ENCODE data around the gene ABCC9. TPM values are rescaled to one million over a fixed set of nuclear protein-coding genes. Genes with fewer than 3 reads are reported as not detected.

The ABCC9 gene
- total RNA-seq, 2 experiments from 2014 or later, result not detected

GRCh38 chr12:21884936-21885335 is 56.3 kb downstream of the ABCC9 start:
- Mint-ChIP-seq H3K4me1 (no peaks in the 10 kb centered on the region), H3K27ac (no peak overlapping the region), H3K9me3 (no peaks in the 10 kb centered on the region), H3K27me3 (peaks cover 1% of the 10 kb centered on the region), H3K4me3 (no peak overlapping the region), H3K36me3 (ENCODE audit: low read depth) (no peaks in the 10 kb centered on the region)
- no peak for DNase-seq
- ChIA-PET CTCF (no interaction called here), POLR2A (no interaction called here)

DNA sequence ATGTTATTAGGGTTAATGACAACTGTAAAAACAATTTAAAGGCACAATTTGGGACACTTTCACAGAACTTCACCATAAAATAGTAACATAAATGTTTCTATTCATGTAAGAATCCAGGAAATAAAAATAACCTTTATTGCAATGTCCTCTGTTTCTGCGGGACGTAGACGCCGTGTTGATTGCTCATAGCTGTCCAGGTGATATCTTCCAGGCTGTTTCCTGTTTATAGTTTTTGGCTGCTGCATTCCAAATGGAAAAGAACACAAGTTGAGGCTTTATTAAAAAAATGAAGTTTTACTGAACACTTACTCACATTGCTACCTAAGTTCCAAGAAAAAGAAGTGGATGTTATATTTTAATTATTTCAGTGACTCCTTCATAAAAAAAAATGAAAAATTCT is 58.6 kb downstream of the ABCC9 start:
- Mint-ChIP-seq H3K9me3 (no peaks in the 10 kb centered on the region), H3K4me1 (no peaks in the 10 kb centered on the region), H3K36me3 (ENCODE audit: low read depth) (no peaks in the 10 kb centered on the region), H3K27ac (no peak overlapping the region), H3K27me3 (peaks cover 10% of the 10 kb centered on the region), H3K4me3 (no peak overlapping the region)
- CTCF ChIA-PET, result no interaction called here
- no peak for DNase-seq
- POLR2A ChIA-PET, result no interaction called here

DNA sequence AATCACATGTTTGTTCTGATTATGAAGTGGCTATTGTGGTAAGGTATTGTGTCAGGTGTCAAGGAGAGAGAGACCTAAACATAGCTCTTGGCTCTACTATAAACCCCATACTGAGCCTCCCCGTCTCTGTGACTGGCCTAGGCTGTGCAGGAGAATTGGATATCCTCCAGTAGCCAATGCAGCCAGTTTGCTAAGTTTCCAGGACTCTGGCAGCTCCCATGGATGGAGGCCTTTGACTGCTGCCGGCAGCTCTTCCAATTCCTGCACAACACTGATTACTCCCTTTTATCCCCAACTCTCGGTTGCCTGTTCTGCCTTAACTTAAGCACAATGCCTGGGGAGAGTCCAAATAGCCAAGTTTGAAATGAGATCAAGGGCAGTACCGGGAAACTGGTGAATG is 59.3 kb downstream of the ABCC9 start:
- no peak overlapping the region for H3K4me3 Mint-ChIP-seq
- CTCF ChIA-PET, result no interaction called here
- H3K27ac Mint-ChIP-seq, result no peak overlapping the region
- H3K36me3 Mint-ChIP-seq (ENCODE audit: low read depth), result no peaks in the 10 kb centered on the region
- peaks cover 10% of the 10 kb centered on the region for H3K27me3 Mint-ChIP-seq
- no peaks in the 10 kb centered on the region for H3K4me1 Mint-ChIP-seq
- POLR2A ChIA-PET, result no interaction called here
- H3K9me3 Mint-ChIP-seq, result no peaks in the 10 kb centered on the region
- DNase-seq, result no peak

DNA sequence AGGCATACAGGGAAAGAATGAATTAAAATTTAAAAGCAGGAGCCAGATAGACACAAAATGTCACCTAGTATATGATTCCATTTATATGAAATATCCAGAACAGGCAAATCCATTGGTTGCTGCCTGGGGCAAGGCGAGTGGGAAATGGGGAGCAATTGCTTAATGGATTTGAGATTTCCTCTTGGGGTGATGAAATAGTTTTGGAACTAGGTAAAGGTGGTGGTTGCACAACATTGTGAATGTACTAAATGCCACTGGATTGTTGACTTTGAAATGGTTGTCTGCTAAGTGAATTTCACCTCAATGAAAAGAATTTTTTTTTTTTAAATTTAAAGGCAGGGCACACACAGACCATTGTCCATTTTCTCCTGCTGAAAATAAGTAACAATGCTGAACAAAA is 61.9 kb downstream of the ABCC9 start:
- Mint-ChIP-seq H3K4me3 (no peak overlapping the region), H3K36me3 (ENCODE audit: low read depth) (no peaks in the 10 kb centered on the region), H3K27me3 (peaks cover 8% of the 10 kb centered on the region), H3K4me1 (no peaks in the 10 kb centered on the region), H3K9me3 (no peaks in the 10 kb centered on the region), H3K27ac (no peak overlapping the region)
- CTCF ChIA-PET, result no interaction called here
- DNase-seq, result no peak
- POLR2A ChIA-PET, result no interaction called here

DNA sequence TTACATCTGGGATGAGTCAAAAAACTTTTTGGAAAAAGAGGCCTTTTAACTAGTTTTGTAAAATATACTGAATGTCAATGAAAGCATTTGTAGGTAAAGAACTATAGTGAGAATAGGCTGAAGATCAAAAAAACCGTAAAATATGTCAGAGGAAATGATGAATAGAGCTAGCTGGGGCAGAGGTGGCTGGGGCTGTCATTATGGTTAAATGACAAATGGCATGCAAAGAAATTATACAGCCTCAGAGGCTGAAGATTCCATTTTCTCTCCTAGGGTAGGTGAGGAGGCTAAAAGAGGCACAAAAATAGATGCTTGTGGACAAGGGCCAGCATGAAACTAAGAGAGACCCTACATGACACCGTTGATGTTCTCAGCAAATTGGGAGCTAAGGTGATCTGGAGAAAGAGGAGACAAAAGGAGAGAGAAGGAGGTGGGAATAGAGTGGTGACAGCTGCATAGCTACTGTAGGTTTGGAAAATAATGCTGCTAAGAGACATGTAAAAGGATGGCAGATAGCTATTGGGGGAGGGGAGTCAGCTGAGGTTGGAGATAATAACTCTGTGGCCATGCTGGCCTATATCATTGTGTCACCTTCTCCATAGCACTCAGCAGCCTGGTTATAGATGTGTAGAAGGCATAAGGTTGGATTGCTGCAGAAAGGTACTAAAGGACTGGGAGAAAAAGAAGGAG is 63.8 kb downstream of the ABCC9 start:
- no peak overlapping the region for H3K27ac Mint-ChIP-seq
- H3K27me3 Mint-ChIP-seq, result peaks cover 8% of the 10 kb centered on the region
- POLR2A ChIA-PET, result no interaction called here
- H3K9me3 Mint-ChIP-seq, result no peaks in the 10 kb centered on the region
- no peak for DNase-seq
- H3K4me3 Mint-ChIP-seq, result no peak overlapping the region
- H3K4me1 Mint-ChIP-seq, result no peaks in the 10 kb centered on the region
- no peaks in the 10 kb centered on the region for H3K36me3 Mint-ChIP-seq (ENCODE audit: low read depth)
- CTCF ChIA-PET, result no interaction called here

DNA sequence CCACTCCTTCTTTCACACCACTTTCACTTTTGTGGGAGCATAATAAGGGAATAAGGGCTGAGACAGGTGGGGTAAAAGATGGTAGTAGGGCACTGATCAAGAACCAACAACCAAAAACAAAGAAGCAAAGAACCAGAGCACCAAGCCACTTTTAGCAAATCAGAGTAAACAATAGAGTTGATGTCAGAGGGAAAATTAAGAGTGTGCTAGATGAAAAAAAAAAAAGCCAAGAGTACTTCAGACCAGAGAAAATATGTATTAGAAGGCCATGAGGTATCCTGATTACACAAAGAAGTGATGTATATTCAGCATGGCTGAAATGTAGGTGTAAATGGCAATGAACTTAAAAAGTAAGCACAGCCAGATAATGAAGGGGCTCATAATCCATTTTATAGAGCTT is 75.4 kb downstream of the ABCC9 start:
- Mint-ChIP-seq H3K9me3 (no peaks in the 10 kb centered on the region), H3K27ac (no peak overlapping the region), H3K27me3 (no peaks in the 10 kb centered on the region), H3K4me3 (no peak overlapping the region), H3K4me1 (no peaks in the 10 kb centered on the region), H3K36me3 (ENCODE audit: low read depth) (no peaks in the 10 kb centered on the region)
- POLR2A ChIA-PET, result no interaction called here
- DNase-seq, result no peak
- CTCF ChIA-PET, result interaction anchor here (0.6 kb wide), 1 partner anchor 960 kb away, joined by 5 read pairs; no protein-coding TSS in a partner anchor

DNA sequence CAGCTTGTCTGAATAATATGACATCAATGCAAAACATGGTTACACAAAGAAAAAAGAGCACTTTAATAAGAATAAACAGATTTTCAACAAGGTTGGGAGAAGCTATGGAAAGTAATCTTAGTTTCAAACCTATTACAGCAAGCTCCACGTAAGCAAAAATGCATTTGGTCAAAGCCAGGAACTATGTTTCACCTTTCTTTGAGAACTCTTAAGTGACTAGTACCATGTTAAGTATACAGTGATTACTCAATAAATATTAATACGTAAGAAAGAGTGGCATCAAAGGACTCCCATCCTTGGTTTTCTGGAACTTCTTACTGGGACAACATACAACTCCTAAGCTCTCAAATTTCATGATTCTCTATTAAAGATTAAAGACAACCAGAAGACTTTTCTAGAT is 80.7 kb downstream of the ABCC9 start:
- H3K27ac Mint-ChIP-seq, result no peak overlapping the region
- H3K9me3 Mint-ChIP-seq, result no peaks in the 10 kb centered on the region
- CTCF ChIA-PET, result no interaction called here
- DNase-seq, result no peak
- POLR2A ChIA-PET, result no interaction called here
- no peak overlapping the region for H3K4me3 Mint-ChIP-seq
- H3K27me3 Mint-ChIP-seq, result no peaks in the 10 kb centered on the region
- no peaks in the 10 kb centered on the region for H3K4me1 Mint-ChIP-seq
- no peaks in the 10 kb centered on the region for H3K36me3 Mint-ChIP-seq (ENCODE audit: low read depth)

DNA sequence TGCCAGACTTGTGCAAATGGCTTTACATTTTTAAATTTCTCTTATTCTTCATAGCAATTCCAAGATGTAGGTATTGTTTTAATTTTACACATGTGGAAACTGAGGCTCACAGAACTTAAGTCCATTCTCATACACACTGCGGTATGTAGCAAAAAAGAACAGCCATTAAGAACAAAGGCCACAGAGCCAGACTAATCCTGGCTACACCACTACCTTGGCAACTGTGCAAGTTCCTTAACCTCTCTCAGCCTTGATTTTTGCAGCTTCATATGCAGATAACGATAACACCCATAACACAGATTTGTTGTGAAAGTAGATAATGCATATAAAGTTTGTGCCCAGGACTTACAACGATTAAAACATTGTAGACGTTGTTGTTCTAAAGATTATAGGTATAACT is 81.1 kb downstream of the ABCC9 start:
- Mint-ChIP-seq H3K4me1 (no peaks in the 10 kb centered on the region), H3K9me3 (no peaks in the 10 kb centered on the region), H3K36me3 (ENCODE audit: low read depth) (no peaks in the 10 kb centered on the region), H3K27ac (no peak overlapping the region), H3K27me3 (no peaks in the 10 kb centered on the region), H3K4me3 (no peak overlapping the region)
- CTCF ChIA-PET, result no interaction called here
- POLR2A ChIA-PET, result no interaction called here
- no peak for DNase-seq

- H3K27me3 Mint-ChIP-seq, result peaks cover 9% of the 10 kb centered on the region
- DNase-seq, result no peak
- no peaks in the 10 kb centered on the region for H3K36me3 Mint-ChIP-seq (ENCODE audit: low read depth)
- ChIA-PET CTCF (no interaction called here), POLR2A (no interaction called here)
- H3K4me1 Mint-ChIP-seq, result no peaks in the 10 kb centered on the region
- H3K4me3 Mint-ChIP-seq, result no peak overlapping the region
- no peak overlapping the region for H3K27ac Mint-ChIP-seq
- H3K9me3 Mint-ChIP-seq, result no peaks in the 10 kb centered on the region
Observed at GRCh38 chr12:21852251-21852650, 89.0 kb downstream of the ABCC9 start.

DNA sequence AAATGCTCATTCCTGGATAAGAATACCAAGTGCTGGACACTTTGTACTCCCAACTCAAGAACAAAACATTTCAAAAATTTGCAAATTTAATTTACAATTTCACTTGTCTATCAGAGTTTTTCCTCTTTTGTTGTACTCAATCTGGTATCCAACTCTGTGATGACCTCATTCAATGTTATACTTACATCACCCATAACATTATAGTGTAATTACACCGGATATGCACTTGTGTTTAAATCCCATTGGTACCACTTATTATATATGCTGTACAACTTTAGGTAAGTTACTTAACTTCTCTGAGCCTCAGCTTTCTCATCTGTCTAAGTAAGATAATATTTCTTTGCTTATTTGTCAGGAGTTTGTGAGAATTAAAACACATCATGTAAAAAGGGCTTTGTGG is 90.1 kb downstream of the ABCC9 start:
- no peaks in the 10 kb centered on the region for H3K4me1 Mint-ChIP-seq
- no peak overlapping the region for H3K4me3 Mint-ChIP-seq
- POLR2A ChIA-PET, result no interaction called here
- H3K36me3 Mint-ChIP-seq (ENCODE audit: low read depth), result no peaks in the 10 kb centered on the region
- no peaks in the 10 kb centered on the region for H3K9me3 Mint-ChIP-seq
- DNase-seq, result no peak
- peaks cover 9% of the 10 kb centered on the region for H3K27me3 Mint-ChIP-seq
- CTCF ChIA-PET, result no interaction called here
- H3K27ac Mint-ChIP-seq, result no peak overlapping the region

DNA sequence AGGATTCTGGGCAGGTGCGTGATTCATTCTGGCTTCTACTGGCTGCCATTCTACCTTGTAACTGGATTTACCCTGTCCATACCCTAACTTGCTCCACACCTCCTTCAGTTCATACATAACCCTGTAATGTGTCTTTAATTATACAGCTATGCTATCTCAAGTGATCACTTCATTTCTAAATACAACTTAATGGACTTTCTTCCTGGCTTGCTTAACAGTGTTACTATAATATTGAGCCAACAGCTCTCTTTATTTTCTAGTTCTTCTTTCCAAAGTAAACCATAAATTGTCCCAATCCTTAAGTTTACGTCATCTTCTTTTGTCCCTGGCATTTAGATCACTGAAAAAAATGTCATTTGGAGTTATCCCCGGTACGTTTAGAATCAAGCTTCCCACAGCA is 90.8 kb downstream of the ABCC9 start:
- Mint-ChIP-seq H3K4me1 (no peaks in the 10 kb centered on the region), H3K4me3 (no peak overlapping the region), H3K27me3 (peaks cover 9% of the 10 kb centered on the region), H3K36me3 (ENCODE audit: low read depth) (no peaks in the 10 kb centered on the region), H3K27ac (no peak overlapping the region), H3K9me3 (no peaks in the 10 kb centered on the region)
- ChIA-PET POLR2A (no interaction called here), CTCF (no interaction called here)
- DNase-seq, result no peak

- no peak overlapping the region for H3K4me3 Mint-ChIP-seq
- no peak overlapping the region for H3K27ac Mint-ChIP-seq
- CTCF ChIA-PET, result no interaction called here
- no peak for DNase-seq
- H3K36me3 Mint-ChIP-seq (ENCODE audit: low read depth), result no peaks in the 10 kb centered on the region
- H3K9me3 Mint-ChIP-seq, result no peaks in the 10 kb centered on the region
- peaks cover 9% of the 10 kb centered on the region for H3K27me3 Mint-ChIP-seq
- POLR2A ChIA-PET, result no interaction called here
- no peaks in the 10 kb centered on the region for H3K4me1 Mint-ChIP-seq
Observed at GRCh38 chr12:21849878-21850277, 91.3 kb downstream of the ABCC9 start.

DNA sequence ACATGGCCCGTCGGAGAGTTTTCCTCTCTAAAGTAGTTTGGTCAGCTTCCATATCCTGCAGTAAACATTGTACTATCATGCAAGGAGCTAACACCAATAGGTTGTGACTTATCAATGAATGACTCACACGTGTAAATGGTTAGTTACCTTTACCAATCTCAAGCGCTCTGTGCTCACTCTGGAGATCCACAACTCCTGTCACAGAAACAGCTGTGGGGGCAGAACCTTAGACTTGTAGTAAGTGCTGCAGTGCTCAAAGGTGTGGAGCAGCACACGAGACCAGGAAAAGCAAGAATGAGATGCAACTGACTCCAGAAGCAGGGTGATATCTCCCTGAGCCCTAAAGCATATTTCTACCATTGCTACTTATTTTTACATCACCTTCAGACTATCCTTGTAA is 93.0 kb downstream of the ABCC9 start:
- POLR2A ChIA-PET, result no interaction called here
- Mint-ChIP-seq H3K4me1 (no peaks in the 10 kb centered on the region), H3K36me3 (ENCODE audit: low read depth) (no peaks in the 10 kb centered on the region), H3K9me3 (no peaks in the 10 kb centered on the region), H3K4me3 (no peak overlapping the region), H3K27me3 (peaks cover 7% of the 10 kb centered on the region), H3K27ac (no peak overlapping the region)
- CTCF ChIA-PET, result no interaction called here
- no peak for DNase-seq

DNA sequence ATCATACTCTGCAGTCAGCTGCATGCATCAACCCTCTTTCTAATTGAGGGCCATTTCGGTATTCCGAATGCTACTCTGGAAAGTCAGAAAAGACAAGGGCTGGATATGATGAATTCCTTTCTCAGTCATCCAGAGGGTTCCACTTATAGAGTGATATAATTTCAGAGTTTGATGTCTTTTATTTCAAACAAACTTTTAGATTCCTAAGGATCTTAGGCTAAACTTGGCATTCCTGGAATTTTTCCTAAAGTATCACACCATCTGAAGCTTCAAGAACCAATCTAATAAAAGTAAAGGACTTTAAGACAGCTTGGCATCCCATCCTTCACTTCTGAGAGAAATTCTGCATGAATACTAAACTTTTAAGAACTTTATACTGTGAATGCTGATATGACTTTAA is 97.4 kb downstream of the ABCC9 start:
- H3K9me3 Mint-ChIP-seq, result no peaks in the 10 kb centered on the region
- H3K27me3 Mint-ChIP-seq, result peaks cover 5% of the 10 kb centered on the region
- H3K4me3 Mint-ChIP-seq, result no peak overlapping the region
- no peak overlapping the region for H3K27ac Mint-ChIP-seq
- H3K36me3 Mint-ChIP-seq (ENCODE audit: low read depth), result no peaks in the 10 kb centered on the region
- ChIA-PET CTCF (no interaction called here), POLR2A (no interaction called here)
- H3K4me1 Mint-ChIP-seq, result no peaks in the 10 kb centered on the region
- no peak for DNase-seq

- H3K36me3 Mint-ChIP-seq (ENCODE audit: low read depth), result no peaks in the 10 kb centered on the region
- peaks cover 3% of the 10 kb centered on the region for H3K27me3 Mint-ChIP-seq
- H3K4me3 Mint-ChIP-seq, result no peak overlapping the region
- ChIA-PET CTCF (no interaction called here), POLR2A (no interaction called here)
- no peak overlapping the region for H3K27ac Mint-ChIP-seq
- H3K9me3 Mint-ChIP-seq, result no peaks in the 10 kb centered on the region
- no peak for DNase-seq
- no peaks in the 10 kb centered on the region for H3K4me1 Mint-ChIP-seq
Observed at GRCh38 chr12:21839776-21840175, 101.5 kb downstream of the ABCC9 start.
